ENCODE measurements around the gene NKIRAS2.

- TF ChIP-seq CTCF (IDR thresholded peaks at IDR 0.05) (no peak), POLR2A (IDR thresholded peaks at IDR 0.05) (no peak)
Observed at GRCh38 chr17:42065201-42065600, 45.3 kb downstream of the NKIRAS2 start.
